SKM-1 treated with dmso at 0.1 percent for 144 hours (cell line): ENCODE measurements around the gene TLR9.

Experiments used
- DNase-seq: peaks from one replicate; lab custom pipeline; 2025; ENCODE audit not compliant: unreplicated experiment; lab: John Stamatoyannopoulos, UW

The TLR9 gene

GRCh38 chr3:52247409-52248164 lies 22.1 kb upstream of the TLR9 start:
- no peak for DNase-seq

- peak; percentile 58 for DNase-seq
Measured at GRCh38 chr3:52246728-52247408, 21.4 kb upstream of the TLR9 start.

- no peak for DNase-seq
Measured at GRCh38 chr3:52246264-52246620, 20.8 kb upstream of the TLR9 start.

GRCh38 chr3:52245322-52246263 lies 20.1 kb upstream of the TLR9 start, which contains the start of gene PPM1M:
Gene PPM1M, plus strand, starts transcription at chr3:52245759. Its CDS starts 66 bp downstream, at chr3:52245825.
- DNase-seq: no peak

- peak; percentile 97 for DNase-seq
Measured at GRCh38 chr3:52243791-52244628, 18.6 kb upstream of the TLR9 start.

GRCh38 chr3:52242039-52242438 lies 16.6 kb upstream of the TLR9 start:
- DNase-seq: no peak

GRCh38 chr3:52240886-52241370 lies 15.5 kb upstream of the TLR9 start:
- DNase-seq: no peak

- peak; percentile 26 for DNase-seq
Measured at GRCh38 chr3:52240059-52240885, 14.8 kb upstream of the TLR9 start.

- peak; percentile 63 for DNase-seq
Measured at GRCh38 chr3:52238761-52239701, 13.6 kb upstream of the TLR9 start, which contains the start of gene TWF2. Gene TWF2, minus strand, starts transcription at chr3:52239158. Its CDS starts 142 bp downstream, at chr3:52239016.

GRCh38 chr3:52238193-52238760 lies 12.8 kb upstream of the TLR9 start:
- DNase-seq: no peak

GRCh38 chr3:52237657-52238172 lies 12.3 kb upstream of the TLR9 start:
- DNase-seq: peak; percentile 63

GRCh38 chr3:52237006-52237656 lies 11.7 kb upstream of the TLR9 start:
- DNase-seq: no peak

- no peak for DNase-seq
Measured at GRCh38 chr3:52236424-52236886, 11.0 kb upstream of the TLR9 start.

- no peak for DNase-seq
Measured at GRCh38 chr3:52234516-52235447, 9.3 kb upstream of the TLR9 start.

GRCh38 chr3:52233968-52234367 lies 8.5 kb upstream of the TLR9 start:
- no peak for DNase-seq

- no peak for DNase-seq
Measured at GRCh38 chr3:52233108-52233591, 7.7 kb upstream of the TLR9 start.
